ENCODE data around the gene STK10.

DNA sequence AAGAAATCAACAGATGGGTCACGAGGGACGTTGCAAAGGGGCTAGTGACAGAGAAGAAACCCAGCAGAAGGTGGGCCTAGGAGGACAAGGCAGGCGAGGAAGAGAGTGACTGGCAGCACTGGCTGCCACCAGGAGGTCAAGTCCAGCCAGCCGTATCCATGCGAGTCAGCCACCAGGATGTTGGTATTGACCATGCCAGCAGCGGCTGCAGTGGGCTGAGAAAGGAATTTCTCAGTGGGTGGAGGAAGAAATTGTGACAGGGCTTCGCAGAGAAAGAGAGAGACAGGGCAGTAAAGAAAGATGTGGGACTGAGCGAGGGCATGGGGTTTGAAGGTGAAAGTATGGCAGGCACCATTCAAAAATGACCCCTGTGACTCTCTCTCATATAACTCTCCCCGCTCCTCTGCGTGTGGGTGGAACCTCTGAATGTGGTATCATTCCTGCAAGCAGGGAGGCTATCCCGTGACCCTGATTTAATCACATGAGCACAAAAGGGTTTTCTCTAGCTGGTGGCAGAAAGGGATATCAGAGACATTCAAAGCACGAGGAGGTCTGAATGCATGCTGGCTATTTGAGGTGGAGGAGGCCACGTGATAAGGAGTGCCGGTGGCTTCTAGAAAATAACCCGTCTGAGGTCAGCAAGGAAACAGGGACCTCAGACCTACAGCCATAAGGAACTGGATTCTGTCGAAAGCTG lies 136.2 kb downstream of the STK10 start:
- TF ChIP-seq RFX5 (IDR thresholded peaks at IDR 0.05; ENCODE audit: low read depth, low read length) (no peak), SMARCE1 (IDR thresholded peaks at IDR 0.05) (no peak)
